GM18873 (cell line): Measurements from ENCODE around the gene PCDHGA10.
"Not testable (repeated sequence)": the region's sequence is repeated elsewhere in the genome, so short reads cannot be mapped to it uniquely, and the experiment has no call there.

ENCODE experiments used
- ATAC-seq: cut with Tn5 transposase; IDR thresholded peaks from one replicate; pipeline ENCODE4 v1.9.1; 2021; ENCODE audit warnings: mild to moderate bottlenecking, moderate library complexity, moderate number of reproducible peaks; ENCODE audit not compliant: unreplicated experiment, low FRiP score

Gene PCDHGA10

GRCh38 chr5:141420855-141421488 is 8.2 kb downstream of the PCDHGA10 start, which contains the start of gene PCDHGA11:
TSS of gene PCDHGA11 (plus strand) at chr5:141421051. CDS start at chr5:141421228, 177 bp downstream.
- ATAC-seq, result no peak

GRCh38 chr5:141421489-141421855 is 8.7 kb downstream of the PCDHGA10 start:
- no peak for ATAC-seq

GRCh38 chr5:141422742-141423291 is 10.0 kb downstream of the PCDHGA10 start:
- ATAC-seq, result no peak

GRCh38 chr5:141427783-141428426 is 15.1 kb downstream of the PCDHGA10 start:
- ATAC-seq, result no peak

- peak; percentile 81 for ATAC-seq
These were observed 17.7 kb downstream of the PCDHGA10 start, which contains the start of gene PCDHGA12 for GRCh38 chr5:141430332-141431113. TSS of gene PCDHGA12 (plus strand) at chr5:141430507. CDS start at chr5:141430760, 253 bp downstream.

GRCh38 chr5:141431286-141431685 is 18.5 kb downstream of the PCDHGA10 start:
- ATAC-seq, result no peak

GRCh38 chr5:141432308-141432707 is 19.5 kb downstream of the PCDHGA10 start:
- ATAC-seq, result not testable (repeated sequence)

GRCh38 chr5:141432726-141433125 is 19.9 kb downstream of the PCDHGA10 start:
- not testable (repeated sequence) for ATAC-seq

- no peak for ATAC-seq
These were observed 21.2 kb downstream of the PCDHGA10 start for GRCh38 chr5:141434006-141434405.

GRCh38 chr5:141437221-141437620 is 24.4 kb downstream of the PCDHGA10 start:
- no peak for ATAC-seq

- no peak for ATAC-seq
These were observed 26.8 kb downstream of the PCDHGA10 start for GRCh38 chr5:141439411-141440141.

- ATAC-seq, result no peak
These were observed 27.6 kb downstream of the PCDHGA10 start for GRCh38 chr5:141440341-141440740.

GRCh38 chr5:141441571-141442170 is 28.9 kb downstream of the PCDHGA10 start:
- no peak for ATAC-seq

GRCh38 chr5:141465351-141465750 is 52.6 kb downstream of the PCDHGA10 start:
- ATAC-seq, result no peak
